Measurements from ENCODE around the gene PLP2.
"Not testable (repeated sequence)": the region's sequence is repeated elsewhere in the genome, so short reads cannot be mapped to it uniquely, and the experiment has no call there.

The PLP2 gene

GRCh38 chrX:49163555-49164419 is 7.9 kb upstream of the PLP2 start:
- DNase-seq (ENCODE audit: low spot score): peak; percentile 88

GRCh38 chrX:49164589-49165360 is 6.9 kb upstream of the PLP2 start:
- no peak for DNase-seq (ENCODE audit: low spot score)

GRCh38 chrX:49165901-49166881 is 5.5 kb upstream of the PLP2 start:
- no peak for DNase-seq (ENCODE audit: low spot score)

GRCh38 chrX:49166914-49167739 is 4.6 kb upstream of the PLP2 start:
- DNase-seq (ENCODE audit: low spot score): no peak

- DNase-seq (ENCODE audit: low spot score): no peak
These were observed 4.0 kb upstream of the PLP2 start for GRCh38 chrX:49167740-49168108.

- DNase-seq (ENCODE audit: low spot score): peak; percentile 79
These were observed 632 bp downstream of the PLP2 start for GRCh38 chrX:49172280-49172780.

GRCh38 chrX:49173544-49173943 is 1.8 kb downstream of the PLP2 start:
- DNase-seq (ENCODE audit: low spot score): not testable (repeated sequence)

- DNase-seq (ENCODE audit: low spot score): no peak
These were observed 3.0 kb downstream of the PLP2 start for GRCh38 chrX:49174723-49175122.

- no peak for DNase-seq (ENCODE audit: low spot score)
These were observed 4.0 kb downstream of the PLP2 start for GRCh38 chrX:49175435-49176274.

- no peak for DNase-seq (ENCODE audit: low spot score)
These were observed 5.0 kb downstream of the PLP2 start for GRCh38 chrX:49176421-49177326.

GRCh38 chrX:49177338-49177833 is 5.7 kb downstream of the PLP2 start:
- no peak for DNase-seq (ENCODE audit: low spot score)

GRCh38 chrX:49177873-49178480 is 6.3 kb downstream of the PLP2 start:
- DNase-seq (ENCODE audit: low spot score): no peak

- DNase-seq (ENCODE audit: low spot score): no peak
These were observed 6.8 kb downstream of the PLP2 start for GRCh38 chrX:49178537-49178936.

GRCh38 chrX:49179358-49179757 is 7.7 kb downstream of the PLP2 start:
- no peak for DNase-seq (ENCODE audit: low spot score)

GRCh38 chrX:49183701-49184281 is 12.1 kb downstream of the PLP2 start:
- DNase-seq (ENCODE audit: low spot score): no peak

- peak; percentile 84 for DNase-seq (ENCODE audit: low spot score)
These were observed 12.9 kb downstream of the PLP2 start for GRCh38 chrX:49184294-49185281.

Data from D341Med (cell line).